PC-3 (cell line): ENCODE results near the gene MOB2.

Source experiments
- CTCF ChIP-seq: fragments of 300-600 bp; sonication (generic); conservative IDR thresholded peaks from 2 replicates; pipeline ENCODE4 v1.5.1; 2017; ENCODE audit warnings: antibody characterized with exemption, low read depth, mild to moderate bottlenecking, low read length
- EZH2 ChIP-seq: fragments of 300-600 bp; sonication (generic); IDR thresholded peaks from one replicate; pipeline ENCODE4 v1.6.1; 2017; ENCODE audit warnings: antibody characterized with exemption, mild to moderate bottlenecking, low read length; ENCODE audit not compliant: unreplicated experiment
- EZH2phosphoT487 ChIP-seq: fragments of 300-600 bp; sonication (generic); IDR thresholded peaks from 2 replicates; pipeline ENCODE4 v1.6.1; 2018; ENCODE audit warnings: mild to moderate bottlenecking, antibody characterized with exemption, low read length, borderline replicate concordance

- TF ChIP-seq CTCF: no peak
- no peak for TF ChIP-seq EZH2
- no peak for TF ChIP-seq EZH2phosphoT487
Measured at GRCh38 chr11:1514336-1515061, 27.9 kb upstream of the MOB2 start.
